Ishikawa (cell line): ENCODE results near the gene NGF.

Experiments used
- CEBPB ChIP-seq: IDR thresholded peaks from 2 replicates; pipeline ENCODE4 v1.6.1; 2012
- CREB1 ChIP-seq: IDR thresholded peaks from 2 replicates; pipeline ENCODE4 v1.6.1; 2012; ENCODE audit warnings: low read depth
- EGR1 ChIP-seq: IDR thresholded peaks from 2 replicates; pipeline ENCODE4 v1.6.1; 2012
- EP300 ChIP-seq: IDR thresholded peaks from 2 replicates; pipeline ENCODE4 v1.6.1; 2012; ENCODE audit warnings: borderline replicate concordance
- FOXM1 ChIP-seq: IDR thresholded peaks from 2 replicates; pipeline ENCODE4 v1.6.1; 2012; ENCODE audit warnings: low read depth, borderline replicate concordance
- MAX ChIP-seq: IDR thresholded peaks from 2 replicates; pipeline ENCODE4 v1.6.1; 2012
- NFIC ChIP-seq: IDR thresholded peaks from 2 replicates; pipeline ENCODE4 v1.6.1; 2012
- RAD21 ChIP-seq: IDR thresholded peaks from 2 replicates; pipeline ENCODE4 v1.6.1; 2012; ENCODE audit warnings: low read depth
- TAF1 ChIP-seq: IDR thresholded peaks from 2 replicates; pipeline ENCODE4 v1.6.1; 2012; ENCODE audit warnings: low read depth, mild to moderate bottlenecking
- TCF12 ChIP-seq: IDR thresholded peaks from 2 replicates; pipeline ENCODE4 v1.6.1; 2012; ENCODE audit warnings: low read depth
- TEAD4 ChIP-seq: IDR thresholded peaks from 2 replicates; pipeline ENCODE4 v1.6.1; 2012
- YY1 ChIP-seq: IDR thresholded peaks from 2 replicates; pipeline ENCODE4 v1.6.1; 2012; ENCODE audit warnings: low read depth
- ZBTB7A ChIP-seq: IDR thresholded peaks from 2 replicates; pipeline ENCODE4 v1.6.1; 2012; ENCODE audit warnings: low read depth
- TF ChIP-seq, protein P1 (sequence below): IDR thresholded peaks from 2 replicates; pipeline ENCODE4 v1.6.1; 2012; ENCODE audit warnings: low read depth, mild to moderate bottlenecking

- TF ChIP-seq, protein P1, sequence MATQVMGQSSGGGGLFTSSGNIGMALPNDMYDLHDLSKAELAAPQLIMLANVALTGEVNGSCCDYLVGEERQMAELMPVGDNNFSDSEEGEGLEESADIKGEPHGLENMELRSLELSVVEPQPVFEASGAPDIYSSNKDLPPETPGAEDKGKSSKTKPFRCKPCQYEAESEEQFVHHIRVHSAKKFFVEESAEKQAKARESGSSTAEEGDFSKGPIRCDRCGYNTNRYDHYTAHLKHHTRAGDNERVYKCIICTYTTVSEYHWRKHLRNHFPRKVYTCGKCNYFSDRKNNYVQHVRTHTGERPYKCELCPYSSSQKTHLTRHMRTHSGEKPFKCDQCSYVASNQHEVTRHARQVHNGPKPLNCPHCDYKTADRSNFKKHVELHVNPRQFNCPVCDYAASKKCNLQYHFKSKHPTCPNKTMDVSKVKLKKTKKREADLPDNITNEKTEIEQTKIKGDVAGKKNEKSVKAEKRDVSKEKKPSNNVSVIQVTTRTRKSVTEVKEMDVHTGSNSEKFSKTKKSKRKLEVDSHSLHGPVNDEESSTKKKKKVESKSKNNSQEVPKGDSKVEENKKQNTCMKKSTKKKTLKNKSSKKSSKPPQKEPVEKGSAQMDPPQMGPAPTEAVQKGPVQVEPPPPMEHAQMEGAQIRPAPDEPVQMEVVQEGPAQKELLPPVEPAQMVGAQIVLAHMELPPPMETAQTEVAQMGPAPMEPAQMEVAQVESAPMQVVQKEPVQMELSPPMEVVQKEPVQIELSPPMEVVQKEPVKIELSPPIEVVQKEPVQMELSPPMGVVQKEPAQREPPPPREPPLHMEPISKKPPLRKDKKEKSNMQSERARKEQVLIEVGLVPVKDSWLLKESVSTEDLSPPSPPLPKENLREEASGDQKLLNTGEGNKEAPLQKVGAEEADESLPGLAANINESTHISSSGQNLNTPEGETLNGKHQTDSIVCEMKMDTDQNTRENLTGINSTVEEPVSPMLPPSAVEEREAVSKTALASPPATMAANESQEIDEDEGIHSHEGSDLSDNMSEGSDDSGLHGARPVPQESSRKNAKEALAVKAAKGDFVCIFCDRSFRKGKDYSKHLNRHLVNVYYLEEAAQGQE = no peak
- no peak for TF ChIP-seq CREB1
- TF ChIP-seq EGR1 = no peak
- TF ChIP-seq MAX = no peak
- no peak for TF ChIP-seq TAF1
- no peak for TF ChIP-seq YY1
- TF ChIP-seq NFIC = no peak
- TF ChIP-seq TCF12 = no peak
- no peak for TF ChIP-seq ZBTB7A
- no peak for TF ChIP-seq EP300
- no peak for TF ChIP-seq RAD21
- no peak for TF ChIP-seq TEAD4
- TF ChIP-seq FOXM1 = no peak
- no peak for TF ChIP-seq CEBPB
These were observed 26.5 kb downstream of the NGF start for GRCh38 chr1:115311474-115311989.
